Activated naive CD4-positive, alpha-beta T cell treated with anti-CD3 and anti-CD28 coated beads, Interleukin-2, amount 10 ng/mL, durations not matched to agents 7 days and 5 days (primary cell): ENCODE measurements around the gene RPTOR.

ENCODE experiments used
- CTCF ChIA-PET: fragments of 350-600 bp; sonication (Branson Sonifier 250); formaldehyde crosslinking; loops from one replicate; lab custom pipeline; 2021; ENCODE audit warnings: antibody characterized with exemption; lab: Charles Lee
- DNase-seq: peaks from one replicate; pipeline ENCODE4 v3.0.0-alpha.2; 2020
- H3K27ac Mint-ChIP-seq: one replicate; pipeline ENCODE4 v1.8.0; 2021; ENCODE audit warnings: mild to moderate bottlenecking, moderate library complexity, mixed read lengths
- H3K27me3 Mint-ChIP-seq: one replicate; pipeline ENCODE4 v1.8.0; 2021; ENCODE audit warnings: mild to moderate bottlenecking, mixed read lengths
- H3K36me3 Mint-ChIP-seq: one replicate; pipeline ENCODE4 v1.8.0; 2021; ENCODE audit warnings: mixed read lengths
- H3K4me1 Mint-ChIP-seq: one replicate; pipeline ENCODE4 v1.8.0; 2021; ENCODE audit warnings: mixed read lengths
- H3K4me3 Mint-ChIP-seq: one replicate; pipeline ENCODE4 v1.8.0; 2021; ENCODE audit warnings: mild to moderate bottlenecking, moderate library complexity, mixed read lengths
- H3K9me3 Mint-ChIP-seq: one replicate; pipeline ENCODE4 v1.8.0; 2021; ENCODE audit warnings: mixed read lengths

RPTOR gene

DNA sequence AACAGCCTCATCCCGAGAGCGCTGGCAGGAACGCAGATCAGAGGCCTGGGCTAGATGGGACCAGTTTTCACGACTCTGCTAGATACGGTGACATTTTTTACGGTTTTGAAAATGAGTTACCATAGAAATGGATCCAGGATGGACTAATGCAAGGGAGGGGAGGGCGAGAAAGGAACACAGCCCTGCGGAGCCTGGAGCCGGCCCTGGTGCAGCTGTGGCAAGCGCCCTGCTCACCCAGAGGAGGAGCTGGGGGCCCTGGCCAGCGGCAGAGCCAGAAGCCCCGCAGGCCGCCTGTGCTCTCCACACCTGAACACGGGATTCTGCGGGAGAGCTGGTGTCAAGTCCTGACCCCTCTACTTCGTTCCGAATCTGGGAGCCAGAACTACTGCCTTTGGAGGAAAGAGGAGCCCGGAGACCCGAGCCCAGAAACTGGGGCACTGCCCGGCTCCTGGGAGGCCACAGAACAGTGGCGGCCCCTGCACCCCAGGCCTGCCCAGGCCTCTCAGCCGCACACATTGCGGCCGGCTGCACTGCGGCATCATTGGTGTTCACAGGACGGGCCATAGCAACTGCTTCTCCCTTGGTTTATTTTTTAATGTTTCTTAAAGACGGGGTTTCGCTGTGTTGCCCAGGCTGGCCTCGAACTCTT, 358.4 kb downstream of the RPTOR start:
- Mint-ChIP-seq H3K27ac (no peak overlapping the region), H3K9me3 (no peaks in the 10 kb centered on the region), H3K4me1 (peaks cover 40% of the 10 kb centered on the region), H3K36me3 (peaks cover 37% of the 10 kb centered on the region), H3K4me3 (no peak overlapping the region), H3K27me3 (no peaks in the 10 kb centered on the region)
- DNase-seq: no peak
- CTCF ChIA-PET: no interaction called here

DNA sequence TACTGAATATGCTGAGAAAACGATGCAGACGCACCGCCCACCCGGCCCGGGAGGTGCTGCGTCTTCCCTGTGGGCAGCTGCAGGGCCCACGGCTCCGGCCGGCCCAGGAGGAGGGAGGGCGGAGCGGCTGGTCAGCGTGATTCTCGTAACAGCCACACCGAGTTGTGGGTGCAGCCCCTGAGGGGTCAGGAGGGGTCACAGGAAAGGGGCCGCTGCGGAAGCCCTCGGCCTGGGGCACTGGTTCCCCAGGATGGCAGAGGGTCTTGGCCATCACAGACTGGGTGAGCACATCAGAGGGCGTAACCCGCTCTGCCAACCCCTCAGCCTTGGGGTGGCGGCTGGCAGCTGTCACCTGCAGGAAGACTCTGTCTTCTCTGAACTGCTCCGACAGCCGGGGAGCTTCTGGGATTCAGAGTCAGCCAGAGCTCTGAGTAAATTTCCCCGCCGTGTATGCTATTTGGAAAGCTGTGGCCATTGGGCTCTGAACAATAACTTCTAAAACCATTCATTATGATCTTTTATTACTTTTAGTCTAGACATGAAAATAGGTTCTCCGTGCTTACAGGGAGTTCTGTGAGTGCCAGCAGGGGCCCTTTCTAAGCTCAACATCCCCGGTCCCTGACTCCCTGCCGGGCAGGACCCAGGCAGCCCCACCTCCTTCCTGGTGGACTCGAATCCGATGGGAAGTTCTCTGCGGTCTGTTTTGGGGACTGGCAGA, 359.6 kb downstream of the RPTOR start:
- H3K27me3 Mint-ChIP-seq: no peaks in the 10 kb centered on the region
- H3K27ac Mint-ChIP-seq: no peak overlapping the region
- peaks cover 31% of the 10 kb centered on the region for H3K4me1 Mint-ChIP-seq
- H3K9me3 Mint-ChIP-seq: no peaks in the 10 kb centered on the region
- H3K36me3 Mint-ChIP-seq: peaks cover 37% of the 10 kb centered on the region
- CTCF ChIA-PET: no interaction called here
- H3K4me3 Mint-ChIP-seq: no peak overlapping the region
- no peak for DNase-seq

DNA sequence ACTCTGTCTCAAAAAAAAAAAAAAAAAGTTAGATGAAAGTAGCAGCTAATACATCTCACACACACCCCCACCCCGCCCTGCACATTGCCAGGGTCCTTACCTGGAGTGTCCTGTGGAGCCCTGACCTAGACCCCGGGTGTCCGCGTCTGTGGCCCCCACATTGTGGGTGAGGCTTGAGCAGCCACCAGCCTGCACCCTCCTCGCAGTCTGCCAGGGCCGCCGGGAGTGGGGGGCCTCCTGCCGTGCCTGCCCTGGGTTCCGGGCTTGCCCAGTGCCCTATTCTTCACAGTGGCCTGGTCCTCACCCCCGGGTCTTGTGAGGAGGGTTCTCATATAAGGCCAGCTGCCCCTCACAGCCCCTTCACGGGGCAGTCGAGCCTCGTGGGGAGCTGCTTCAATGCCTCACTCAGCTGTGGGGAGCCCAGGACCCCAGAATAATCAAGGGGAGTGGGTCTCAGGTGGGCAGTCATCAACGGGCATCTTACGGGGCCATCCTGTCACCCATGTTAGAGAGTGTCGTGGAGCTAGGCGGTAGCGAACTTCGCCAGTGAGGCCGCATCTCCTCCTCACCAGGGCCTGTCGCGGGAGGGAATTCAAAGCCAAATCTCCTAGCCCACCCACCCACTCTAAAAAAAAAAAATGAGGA, 361.1 kb downstream of the RPTOR start:
- Mint-ChIP-seq H3K4me3 (no peak overlapping the region), H3K4me1 (peaks cover 16% of the 10 kb centered on the region), H3K27me3 (no peaks in the 10 kb centered on the region), H3K36me3 (peaks cover 42% of the 10 kb centered on the region), H3K27ac (no peak overlapping the region), H3K9me3 (no peaks in the 10 kb centered on the region)
- CTCF ChIA-PET: no interaction called here
- no peak for DNase-seq

DNA sequence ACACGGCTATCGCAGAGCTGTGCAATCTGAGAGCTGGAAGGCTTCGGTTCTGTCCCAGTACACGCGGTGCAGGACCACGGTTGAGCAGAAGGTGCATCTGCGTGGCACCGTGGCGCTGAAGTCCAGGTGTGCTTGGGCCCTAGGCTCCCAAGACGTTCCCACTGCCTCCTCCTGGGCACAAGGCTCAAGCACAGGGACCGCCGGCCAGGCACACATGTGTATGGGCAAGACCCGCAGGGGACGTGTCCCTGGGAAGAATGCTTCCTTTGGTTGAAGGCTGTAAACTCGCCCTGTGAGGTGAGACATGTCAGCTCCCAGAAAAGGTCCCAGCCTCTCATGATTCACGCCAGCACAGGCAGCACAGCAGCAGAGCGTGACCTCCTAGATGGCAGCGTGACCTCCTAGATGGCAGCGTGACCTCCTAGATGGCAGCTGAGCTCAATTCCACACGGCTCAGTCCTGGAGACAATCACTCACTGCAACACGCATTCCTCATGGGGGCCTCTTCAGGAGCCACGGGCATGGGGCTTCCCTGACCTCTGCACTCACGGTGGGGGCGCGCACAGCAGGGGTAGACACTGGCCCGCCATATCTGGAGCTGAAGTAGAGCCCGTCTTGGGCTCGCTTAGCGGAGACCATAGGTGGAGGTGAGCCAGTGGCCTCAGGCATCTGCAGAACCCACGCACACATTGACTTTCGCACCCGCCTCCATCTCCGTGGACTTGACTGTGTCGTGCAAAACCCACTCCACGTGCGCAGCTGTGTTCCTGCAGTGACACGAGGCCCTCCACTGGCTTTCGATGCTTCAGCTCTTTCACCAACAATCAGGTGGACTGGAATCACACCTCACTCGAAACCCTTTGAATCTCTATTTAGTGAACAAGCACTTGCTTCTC, 362.0 kb downstream of the RPTOR start:
- H3K36me3 Mint-ChIP-seq: peaks cover 38% of the 10 kb centered on the region
- H3K27ac Mint-ChIP-seq: no peak overlapping the region
- peaks cover 8% of the 10 kb centered on the region for H3K4me1 Mint-ChIP-seq
- H3K4me3 Mint-ChIP-seq: no peak overlapping the region
- DNase-seq: no peak
- H3K27me3 Mint-ChIP-seq: no peaks in the 10 kb centered on the region
- CTCF ChIA-PET: no interaction called here
- H3K9me3 Mint-ChIP-seq: no peaks in the 10 kb centered on the region

- no peak overlapping the region for H3K4me3 Mint-ChIP-seq
- H3K27me3 Mint-ChIP-seq: no peaks in the 10 kb centered on the region
- no peak for DNase-seq
- H3K36me3 Mint-ChIP-seq: peaks cover 33% of the 10 kb centered on the region
- CTCF ChIA-PET: no interaction called here
- peaks cover 5% of the 10 kb centered on the region for H3K4me1 Mint-ChIP-seq
- H3K9me3 Mint-ChIP-seq: no peaks in the 10 kb centered on the region
- no peak overlapping the region for H3K27ac Mint-ChIP-seq
These were observed 362.6 kb downstream of the RPTOR start for GRCh38 chr17:80907281-80907680.

DNA sequence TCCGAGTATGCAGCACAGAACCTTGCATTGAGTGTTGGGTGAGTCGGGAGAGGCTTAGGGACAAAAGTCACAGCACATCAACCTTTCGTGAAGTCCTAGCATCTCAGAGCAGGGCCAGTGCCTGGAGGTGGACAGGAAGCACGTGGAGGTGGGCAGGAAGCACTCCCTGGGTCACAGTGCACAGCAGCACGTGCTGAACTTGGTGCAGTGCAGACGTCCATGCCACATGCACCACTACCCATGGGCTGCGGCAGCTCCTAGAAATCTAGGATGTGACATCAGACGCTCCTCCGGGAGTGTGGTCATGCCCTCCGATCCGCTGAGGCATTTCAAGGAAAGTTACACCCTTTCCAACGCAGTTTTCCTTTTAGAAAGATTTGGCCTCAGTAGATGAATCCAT, 363.6 kb downstream of the RPTOR start:
- DNase-seq: no peak
- no peak overlapping the region for H3K4me3 Mint-ChIP-seq
- peaks cover 38% of the 10 kb centered on the region for H3K36me3 Mint-ChIP-seq
- H3K27me3 Mint-ChIP-seq: no peaks in the 10 kb centered on the region
- CTCF ChIA-PET: interaction anchor here (1.7 kb wide), 1 partner anchor 9 kb away, joined by 7 read pairs; no protein-coding TSS in a partner anchor
- H3K4me1 Mint-ChIP-seq: peaks cover 3% of the 10 kb centered on the region
- no peak overlapping the region for H3K27ac Mint-ChIP-seq
- no peaks in the 10 kb centered on the region for H3K9me3 Mint-ChIP-seq

GRCh38 chr17:80908776-80909175, 364.1 kb downstream of the RPTOR start:
- no peak for DNase-seq
- H3K4me1 Mint-ChIP-seq: peaks cover 3% of the 10 kb centered on the region
- no peaks in the 10 kb centered on the region for H3K27me3 Mint-ChIP-seq
- H3K27ac Mint-ChIP-seq: no peak overlapping the region
- no peak overlapping the region for H3K4me3 Mint-ChIP-seq
- peaks cover 41% of the 10 kb centered on the region for H3K36me3 Mint-ChIP-seq
- CTCF ChIA-PET: interaction anchor here (1.7 kb wide), 1 partner anchor 9 kb away, joined by 7 read pairs; no protein-coding TSS in a partner anchor
- H3K9me3 Mint-ChIP-seq: peaks cover under 1% of the 10 kb centered on the region

- Mint-ChIP-seq H3K36me3 (peaks cover 41% of the 10 kb centered on the region), H3K4me3 (no peak overlapping the region), H3K27me3 (no peaks in the 10 kb centered on the region), H3K4me1 (peaks cover 3% of the 10 kb centered on the region), H3K9me3 (peaks cover 2% of the 10 kb centered on the region), H3K27ac (peak overlapping the region; percentile 31)
- no peak for DNase-seq
- CTCF ChIA-PET: interaction anchor here (1.4 to 1.7 kb wide), 2 partner anchors 10 to 60 kb away, joined by 3 to 7 read pairs; no protein-coding TSS in a partner anchor
These were observed 365.0 kb downstream of the RPTOR start for GRCh38 chr17:80909635-80910034.

- Mint-ChIP-seq H3K36me3 (peaks cover 42% of the 10 kb centered on the region), H3K9me3 (peaks cover 2% of the 10 kb centered on the region), H3K4me3 (no peak overlapping the region), H3K4me1 (peaks cover 3% of the 10 kb centered on the region), H3K27me3 (no peaks in the 10 kb centered on the region), H3K27ac (peak overlapping the region; percentile 67)
- no peak for DNase-seq
- CTCF ChIA-PET: interaction anchor here (1.4 to 1.7 kb wide), 2 partner anchors 10 to 60 kb away, joined by 3 to 7 read pairs; no protein-coding TSS in a partner anchor
These were observed 365.4 kb downstream of the RPTOR start for GRCh38 chr17:80910043-80910442.

DNA sequence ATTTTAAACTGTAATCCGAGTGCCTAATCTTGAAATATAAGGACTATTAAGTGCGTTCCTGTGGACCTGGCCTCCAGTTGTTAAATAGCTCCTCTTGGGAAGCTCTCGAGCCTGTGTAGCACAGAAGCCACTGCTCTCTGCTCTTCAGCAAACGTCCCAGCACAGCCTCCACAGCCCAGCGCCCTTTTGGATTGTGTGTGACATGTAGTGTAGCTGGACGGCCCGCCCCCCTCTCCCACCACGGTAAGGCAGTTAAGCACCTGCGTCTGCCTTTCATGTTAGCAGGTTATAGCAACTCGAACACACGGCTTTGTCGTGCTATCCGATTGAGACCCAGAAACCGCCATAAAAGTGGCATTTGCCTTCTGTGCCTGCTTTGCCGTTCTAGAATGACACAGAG, 367.8 kb downstream of the RPTOR start:
- Mint-ChIP-seq H3K27ac (no peak overlapping the region), H3K4me1 (peaks cover 3% of the 10 kb centered on the region), H3K4me3 (no peak overlapping the region), H3K36me3 (peaks cover 50% of the 10 kb centered on the region), H3K27me3 (no peaks in the 10 kb centered on the region), H3K9me3 (peaks cover 2% of the 10 kb centered on the region)
- CTCF ChIA-PET: interaction anchor here (2.6 kb wide), 1 partner anchor 13 kb away, joined by 6 read pairs; no protein-coding TSS in a partner anchor
- DNase-seq: no peak

GRCh38 chr17:80913928-80914821, 369.5 kb downstream of the RPTOR start:
- peaks cover 3% of the 10 kb centered on the region for H3K4me1 Mint-ChIP-seq
- H3K4me3 Mint-ChIP-seq: no peak overlapping the region
- DNase-seq: no peak
- CTCF ChIA-PET: interaction anchor here (2.6 kb wide), 1 partner anchor 15 kb away, joined by 6 read pairs; no protein-coding TSS in a partner anchor
- H3K9me3 Mint-ChIP-seq: peaks cover 2% of the 10 kb centered on the region
- peak overlapping the region; percentile 3 for H3K27ac Mint-ChIP-seq
- peaks cover 44% of the 10 kb centered on the region for H3K36me3 Mint-ChIP-seq
- H3K27me3 Mint-ChIP-seq: no peaks in the 10 kb centered on the region

GRCh38 chr17:80916246-80916645, 371.6 kb downstream of the RPTOR start:
- H3K27ac Mint-ChIP-seq: no peak overlapping the region
- CTCF ChIA-PET: no interaction called here
- no peak overlapping the region for H3K4me3 Mint-ChIP-seq
- no peaks in the 10 kb centered on the region for H3K27me3 Mint-ChIP-seq
- H3K4me1 Mint-ChIP-seq: peaks cover 3% of the 10 kb centered on the region
- no peak for DNase-seq
- peaks cover 2% of the 10 kb centered on the region for H3K9me3 Mint-ChIP-seq
- H3K36me3 Mint-ChIP-seq: peaks cover 29% of the 10 kb centered on the region
